Spleen (tissue), 7 donors: ENCODE results near the gene DAB2IP.

Experiments
- CTCF ChIP-seq, 11 experiments: fragments of 200-600 bp in 7 of 11; fragments of 450-650 bp in 4 of 11; sonication (generic) in 4 of 11; IDR thresholded peaks in 8 of 11; conservative IDR thresholded peaks in 3 of 11; 1 replicate in 7 of 11; 2 replicates in 4 of 11; pipeline versions ENCODE4 v1.4.0 to v1.8.0; 2016 to 2021; ENCODE audit warnings: antibody characterized with exemption in 11 of 11, inconsistent platforms in 4 of 11, mild to moderate bottlenecking in 1 of 11
- POLR2A ChIP-seq, 3 donors: fragments of 450-650 bp; IDR thresholded peaks; one replicate each; pipeline ENCODE4 v1.5.1; 2017; ENCODE audit warnings: antibody characterized with exemption in 3 of 3, mild to moderate bottlenecking in 1 of 3
- POLR2AphosphoS5 ChIP-seq, 3 donors: sonication (generic); formaldehyde crosslinking; IDR thresholded peaks; one replicate each; pipeline ENCODE4 v1.5.1; 2017; ENCODE audit warnings: antibody characterized with exemption in 3 of 3
- donor health status: DM: no; HTN: no; CAD: no; lungs with moderate emphysema.
- donor health status: DM: no; HTN: no; CAD: no.
- donor health status: DM: no; HTN: no; CAD: no.

- TF ChIP-seq POLR2A (IDR thresholded peaks at IDR 0.05) (no peak), CTCF (IDR thresholded peaks at IDR 0.05 in 8 of 11, conservative IDR thresholded peaks at IDR 0.05 in 3 of 11) (no peak), POLR2AphosphoS5 (IDR thresholded peaks at IDR 0.05) (no peak)
Observed at GRCh38 chr9:121636341-121636865, 15.0 kb upstream of the DAB2IP start.
